C4-2B (cell line): ENCODE measurements around the gene CDK12.

Experiments used
- H3K27ac ChIP-seq: fragments of 450-650 bp; 2 replicates; pipeline ENCODE4 v1.5.1; 2017
- CTCF ChIP-seq: fragments of 450-650 bp; conservative IDR thresholded peaks from 2 replicates; pipeline ENCODE4 v1.5.1; 2017; ENCODE audit warnings: mild to moderate bottlenecking
- ZFX ChIP-seq: fragments of 450-650 bp; IDR thresholded peaks from 2 replicates; pipeline ENCODE4 v1.6.1; 2017

CDK12 gene

DNA sequence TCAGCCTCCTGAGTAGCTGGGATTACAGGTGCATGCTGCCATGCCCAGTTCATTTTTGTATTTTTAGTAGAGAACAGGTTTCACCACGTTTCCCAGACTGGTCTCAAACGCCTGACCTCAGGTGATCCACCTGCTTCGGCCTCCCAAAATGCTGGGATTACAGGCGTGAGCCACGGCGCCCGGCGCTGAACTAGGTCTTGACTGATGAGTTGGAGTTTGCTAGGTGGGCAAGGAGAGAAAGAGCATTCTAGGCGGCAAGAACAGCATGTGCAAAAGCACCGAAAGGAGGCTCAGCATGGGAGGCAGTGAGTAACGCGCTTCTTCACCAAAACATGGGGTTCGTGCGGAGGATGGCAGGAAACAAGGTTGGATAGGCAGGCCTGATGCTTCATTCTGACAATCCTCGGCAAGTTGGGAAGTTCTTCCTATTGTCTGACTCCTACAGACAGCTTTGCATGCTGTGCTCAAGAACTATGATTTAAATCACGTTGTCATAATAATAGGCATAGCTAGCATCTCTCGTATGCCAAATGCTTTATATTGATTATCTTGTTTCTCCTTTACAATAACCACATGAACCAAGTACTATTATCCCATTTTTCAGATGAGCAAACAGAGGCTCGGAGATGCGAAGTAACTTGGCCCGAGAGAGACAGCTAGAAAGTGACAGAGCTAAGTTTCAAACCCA, 119.9 kb downstream of the CDK12 start:
- no peak for TF ChIP-seq CTCF
- TF ChIP-seq ZFX, result no peak
- no peak overlapping the region for H3K27ac ChIP-seq

DNA sequence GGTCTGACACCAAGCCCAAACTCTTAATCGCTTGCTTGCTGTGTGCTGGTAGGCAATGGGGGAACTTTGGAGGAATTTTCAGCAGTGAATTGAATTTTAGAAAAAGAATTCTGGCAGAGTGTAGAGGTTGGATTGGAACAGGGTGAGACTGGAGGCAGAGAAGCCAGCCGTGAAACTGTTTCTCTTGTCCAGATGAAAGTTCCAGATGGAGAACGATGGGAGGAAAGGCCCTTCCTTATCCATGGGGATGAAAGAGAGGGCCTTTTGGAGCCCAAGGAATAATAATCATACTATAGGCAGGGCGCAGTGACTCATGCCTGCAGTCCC, 120.4 kb downstream of the CDK12 start:
- no peak for TF ChIP-seq ZFX
- TF ChIP-seq CTCF, result no peak
- no peak overlapping the region for H3K27ac ChIP-seq

GRCh38 chr17:39582658-39583057, 121.4 kb downstream of the CDK12 start:
- TF ChIP-seq ZFX (no peak), CTCF (no peak)
- H3K27ac ChIP-seq, result no peak overlapping the region
